Spleen (tissue), 7 donors: ENCODE measurements around the gene ASB14.

Experiments
- CTCF ChIP-seq, 11 experiments: fragments of 200-600 bp in 7 of 11; fragments of 450-650 bp in 4 of 11; sonication (generic) in 4 of 11; IDR thresholded peaks in 8 of 11; conservative IDR thresholded peaks in 3 of 11; 1 replicate in 7 of 11; 2 replicates in 4 of 11; pipeline versions ENCODE4 v1.4.0 to v1.8.0; 2016 to 2021; ENCODE audit warnings: antibody characterized with exemption in 11 of 11, inconsistent platforms in 4 of 11, mild to moderate bottlenecking in 1 of 11
- POLR2A ChIP-seq, 3 donors: fragments of 450-650 bp; IDR thresholded peaks; one replicate each; pipeline ENCODE4 v1.5.1; 2017; ENCODE audit warnings: antibody characterized with exemption in 3 of 3, mild to moderate bottlenecking in 1 of 3
- donor health status: DM: no; HTN: no; CAD: no; lungs with moderate emphysema.
- donor health status: DM: no; HTN: no; CAD: no.
- donor health status: DM: no; HTN: no; CAD: no.

- TF ChIP-seq CTCF (IDR thresholded peaks at IDR 0.05 in 8 of 11, conservative IDR thresholded peaks at IDR 0.05 in 3 of 11) (no peak), POLR2A (IDR thresholded peaks at IDR 0.05) (no peak)
Observed at GRCh38 chr3:57252404-57252803, 40.1 kb downstream of the ASB14 start.
